Raji (cell line): Measurements from ENCODE around the gene RPL22.

Experiments used
- POLR2A ChIP-seq: IDR thresholded peaks from 2 replicates; pipeline ENCODE4 v1.6.1; 2011; ENCODE audit warnings: low read depth, low read length, control low read depth; ENCODE audit not compliant: insufficient read depth

The RPL22 gene

GRCh38 chr1:6162341-6162740, 37.1 kb downstream of the RPL22 start:
- TF ChIP-seq POLR2A, result no peak

GRCh38 chr1:6158181-6158580, 41.2 kb downstream of the RPL22 start:
- no peak for TF ChIP-seq POLR2A

GRCh38 chr1:6157528-6158174, 41.7 kb downstream of the RPL22 start:
- TF ChIP-seq POLR2A, result no peak

- TF ChIP-seq POLR2A, result no peak
Observed at GRCh38 chr1:6157132-6157527, 42.3 kb downstream of the RPL22 start.

GRCh38 chr1:6154525-6155319, 44.7 kb downstream of the RPL22 start:
- TF ChIP-seq POLR2A, result no peak

GRCh38 chr1:6152882-6153281, 46.5 kb downstream of the RPL22 start:
- no peak for TF ChIP-seq POLR2A

- TF ChIP-seq POLR2A, result no peak
Observed at GRCh38 chr1:6152181-6152580, 47.2 kb downstream of the RPL22 start.

- no peak for TF ChIP-seq POLR2A
Observed at GRCh38 chr1:6151291-6151822, 48.0 kb downstream of the RPL22 start.

GRCh38 chr1:6150006-6150938, 49.1 kb downstream of the RPL22 start:
- no peak for TF ChIP-seq POLR2A

GRCh38 chr1:6149597-6149996, 49.8 kb downstream of the RPL22 start:
- TF ChIP-seq POLR2A, result no peak

- no peak for TF ChIP-seq POLR2A
Observed at GRCh38 chr1:6148497-6149241, 50.7 kb downstream of the RPL22 start.

GRCh38 chr1:6145864-6146410, 53.5 kb downstream of the RPL22 start:
- no peak for TF ChIP-seq POLR2A

- TF ChIP-seq POLR2A, result no peak
Observed at GRCh38 chr1:6145396-6145750, 54.0 kb downstream of the RPL22 start.

GRCh38 chr1:6144647-6145395, 54.6 kb downstream of the RPL22 start:
- no peak for TF ChIP-seq POLR2A
